ENCODE data around the gene AADACL4. TPM values are rescaled to one million over a fixed set of nuclear protein-coding genes. Genes with fewer than 3 reads are reported as not detected.

AADACL4 gene
- total RNA-seq, 1 donor = not detected

- TF ChIP-seq, protein P1, sequence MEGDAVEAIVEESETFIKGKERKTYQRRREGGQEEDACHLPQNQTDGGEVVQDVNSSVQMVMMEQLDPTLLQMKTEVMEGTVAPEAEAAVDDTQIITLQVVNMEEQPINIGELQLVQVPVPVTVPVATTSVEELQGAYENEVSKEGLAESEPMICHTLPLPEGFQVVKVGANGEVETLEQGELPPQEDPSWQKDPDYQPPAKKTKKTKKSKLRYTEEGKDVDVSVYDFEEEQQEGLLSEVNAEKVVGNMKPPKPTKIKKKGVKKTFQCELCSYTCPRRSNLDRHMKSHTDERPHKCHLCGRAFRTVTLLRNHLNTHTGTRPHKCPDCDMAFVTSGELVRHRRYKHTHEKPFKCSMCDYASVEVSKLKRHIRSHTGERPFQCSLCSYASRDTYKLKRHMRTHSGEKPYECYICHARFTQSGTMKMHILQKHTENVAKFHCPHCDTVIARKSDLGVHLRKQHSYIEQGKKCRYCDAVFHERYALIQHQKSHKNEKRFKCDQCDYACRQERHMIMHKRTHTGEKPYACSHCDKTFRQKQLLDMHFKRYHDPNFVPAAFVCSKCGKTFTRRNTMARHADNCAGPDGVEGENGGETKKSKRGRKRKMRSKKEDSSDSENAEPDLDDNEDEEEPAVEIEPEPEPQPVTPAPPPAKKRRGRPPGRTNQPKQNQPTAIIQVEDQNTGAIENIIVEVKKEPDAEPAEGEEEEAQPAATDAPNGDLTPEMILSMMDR (IDR thresholded peaks at IDR 0.05; ENCODE audit: insufficient read depth, low read length) = no peak
- no peak overlapping the region for H3K4me3 ChIP-seq (ENCODE audit: low read depth, low read length)
- DNase-seq (ENCODE audit: low read depth) = no peak
Observed at GRCh38 chr1:12626888-12627287, 17.0 kb upstream of the AADACL4 start.

GRCh38 chr1:12627296-12627695 lies 16.6 kb upstream of the AADACL4 start:
- no peak overlapping the region for H3K4me3 ChIP-seq (ENCODE audit: low read depth, low read length)
- DNase-seq (ENCODE audit: low read depth) = no peak
- TF ChIP-seq, protein P1 (IDR thresholded peaks at IDR 0.05; ENCODE audit: insufficient read depth, low read length) = no peak

- TF ChIP-seq, protein P1 (IDR thresholded peaks at IDR 0.05; ENCODE audit: insufficient read depth, low read length) = no peak
- no peak for DNase-seq (ENCODE audit: low read depth)
- H3K4me3 ChIP-seq (ENCODE audit: low read depth, low read length) = no peak overlapping the region
Observed at GRCh38 chr1:12629511-12629956, 14.4 kb upstream of the AADACL4 start.

DNA sequence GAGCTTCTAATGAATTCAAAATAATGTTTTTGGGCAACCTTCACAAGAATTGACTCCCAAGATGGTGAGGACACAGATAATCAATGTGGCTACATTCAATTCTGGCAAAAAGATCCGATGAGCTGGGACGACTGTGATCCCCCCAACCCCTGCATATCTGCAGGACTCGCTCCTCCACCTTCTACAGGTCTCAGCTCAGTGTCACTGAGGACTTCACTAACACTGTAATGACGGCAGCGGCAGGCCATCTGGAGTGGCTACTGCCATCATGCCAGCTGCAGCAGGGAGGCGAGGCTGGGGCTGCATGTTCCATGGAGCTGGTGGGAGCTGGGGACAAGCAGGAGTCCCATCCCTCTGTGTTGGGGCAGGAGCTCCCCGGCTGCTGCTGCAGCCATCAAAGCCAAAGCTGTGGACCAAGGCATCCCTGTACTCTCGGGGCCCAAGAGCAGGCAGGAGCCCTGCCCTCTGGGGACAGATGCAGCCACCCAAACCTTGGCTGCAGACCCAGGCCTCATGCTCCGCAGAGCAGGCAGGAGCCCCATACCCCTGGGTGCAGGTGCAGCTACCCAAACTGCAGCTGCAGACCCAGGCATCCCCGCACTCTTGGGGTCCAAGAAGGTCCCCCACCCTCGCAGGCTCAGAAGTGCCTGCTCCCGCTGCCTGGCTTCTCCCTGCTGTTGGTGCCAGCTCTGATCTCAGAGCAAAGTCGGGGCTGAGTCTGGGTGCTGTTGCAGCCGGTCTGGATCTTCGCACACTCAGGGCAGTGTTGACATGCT lies 13.7 kb upstream of the AADACL4 start:
- H3K4me3 ChIP-seq (ENCODE audit: low read depth, low read length) = no peak overlapping the region
- no peak for DNase-seq (ENCODE audit: low read depth)
- TF ChIP-seq, protein P1 (IDR thresholded peaks at IDR 0.05; ENCODE audit: insufficient read depth, low read length) = no peak

DNA sequence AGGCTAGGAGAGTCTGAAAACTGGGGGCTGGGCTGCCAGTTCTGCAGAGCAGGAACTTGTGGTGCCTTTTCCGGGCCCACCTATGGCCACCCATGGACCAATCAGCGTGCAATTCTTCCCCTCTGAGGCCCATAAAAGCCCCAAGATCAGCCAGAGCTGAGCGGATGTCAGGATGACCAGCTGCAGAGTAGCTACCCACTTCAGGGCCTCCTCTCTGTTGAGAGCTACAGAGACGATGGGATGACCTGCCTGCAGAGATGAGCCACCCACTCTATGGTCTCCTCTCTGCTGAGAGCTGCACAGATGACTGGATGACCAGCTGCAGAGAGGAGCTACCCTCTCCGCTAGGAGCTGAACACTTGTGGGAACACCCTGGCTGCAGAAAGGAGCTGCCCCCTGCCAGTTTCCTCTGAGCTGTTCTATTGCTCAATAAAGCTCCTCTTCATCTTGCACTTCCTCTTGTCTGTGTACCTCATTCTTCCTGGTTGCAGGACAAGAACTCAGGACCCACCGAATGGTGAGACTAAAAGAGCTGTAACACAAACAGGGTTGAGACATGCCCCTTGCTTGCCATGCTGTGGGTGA lies 12.8 kb upstream of the AADACL4 start:
- DNase-seq (ENCODE audit: low read depth) = no peak
- no peak overlapping the region for H3K4me3 ChIP-seq (ENCODE audit: low read depth, low read length)
- TF ChIP-seq, protein P1 (IDR thresholded peaks at IDR 0.05; ENCODE audit: insufficient read depth, low read length) = no peak

DNA sequence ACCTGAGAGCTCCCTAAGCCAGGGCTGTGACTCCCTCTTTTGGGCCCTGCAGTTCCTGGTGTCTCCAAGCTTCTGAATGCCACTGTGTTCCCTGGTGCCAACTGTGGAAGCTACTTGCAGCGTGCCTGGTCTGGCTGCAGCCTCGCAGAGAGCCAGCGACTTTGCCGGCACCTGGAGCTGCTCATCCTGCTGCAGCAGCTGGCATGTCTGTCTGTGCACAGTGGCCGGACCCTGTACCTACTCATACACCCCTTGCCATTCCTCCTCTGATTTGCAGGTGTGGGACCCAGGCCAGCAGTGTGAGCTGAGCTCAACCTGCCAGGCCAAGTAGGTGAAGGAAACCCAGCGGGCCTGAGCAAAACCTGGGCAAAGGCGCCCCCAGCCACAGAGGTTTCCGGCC lies 12.3 kb upstream of the AADACL4 start:
- DNase-seq (ENCODE audit: low read depth) = no peak
- TF ChIP-seq, protein P1 (IDR thresholded peaks at IDR 0.05; ENCODE audit: insufficient read depth, low read length) = no peak

More for the DNA sequence above, 12.3 kb upstream of the AADACL4 start:
- H3K4me3 ChIP-seq (ENCODE audit: low read depth, low read length) = no peak overlapping the region

Measured in fibroblast of the aortic adventitia (primary cell).